Measurements from ENCODE around the gene GCKR. TPM values are rescaled to one million over a fixed set of nuclear protein-coding genes. Genes with fewer than 3 reads are reported as not detected.

GCKR gene
- 2.3 and 2.5 TPM in 2 replicates for polyA plus RNA-seq
- 1.2 TPM in 1 of 2 replicates, not detected in the other for polyA minus RNA-seq

- Histone ChIP-seq H4K20me1 (ENCODE audit: insufficient read depth) (no peaks in the 10 kb centered on the region), H3K79me2 (replicated peaks; ENCODE audit: insufficient read depth, low read length) (no peaks in the 10 kb centered on the region), H3F3A (ENCODE audit: insufficient read depth, low read length, poor library complexity, severe bottlenecking) (no peaks in the 10 kb centered on the region), H3K4me3 (ENCODE audit: low read length) (peak within 1 kb of the TSS; percentile 80), H3K27ac (ENCODE audit: low read length) (no peak within 1 kb of the TSS), H3K27me3 (ENCODE audit: insufficient read depth, low read depth, low read length) (peaks cover 7% of the 10 kb centered on the region), H3K36me3 (ENCODE audit: insufficient read depth, low read length) (no peaks in the 10 kb centered on the region), H3K4me2 (ENCODE audit: low read length) (peak within 1 kb of the TSS; percentile 67), H3K9ac (ENCODE audit: low read length) (peak within 1 kb of the TSS; percentile 75), H3K9me3 (ENCODE audit: low read length) (no peaks in the 10 kb centered on the region), H2AFZ (ENCODE audit: low read depth, low read length) (no peak within 1 kb of the TSS), H3K9me2 (ENCODE audit: insufficient read depth, low read length) (no peaks in the 10 kb centered on the region)
- TF ChIP-seq EP300 (conservative IDR thresholded peaks at IDR 0.05; ENCODE audit: poor library complexity, severe bottlenecking): no peak
- no peak for TF ChIP-seq POLR2AphosphoS5 (IDR thresholded peaks at IDR 0.05)
- TF ChIP-seq MXI1 (conservative IDR thresholded peaks at IDR 0.05; ENCODE audit: poor library complexity, severe bottlenecking): no peak
- TF ChIP-seq EZH2 (IDR thresholded peaks at IDR 0.05; ENCODE audit: borderline replicate concordance, insufficient read depth, low read length, poor library complexity, severe bottlenecking): no peak
- TF ChIP-seq RAD21 (conservative IDR thresholded peaks at IDR 0.05): no peak
- TF ChIP-seq CTCF (IDR thresholded peaks at IDR 0.05; ENCODE audit: poor library complexity, severe bottlenecking): no peak
- no peak for TF ChIP-seq TAF1 (IDR thresholded peaks at IDR 0.05; ENCODE audit: low read depth)
- TF ChIP-seq REST (IDR thresholded peaks at IDR 0.05; ENCODE audit: borderline replicate concordance): no peak
- no peak for TF ChIP-seq SMC3 (conservative IDR thresholded peaks at IDR 0.05; ENCODE audit: poor library complexity)
Observed at GRCh38 chr2:27496357-27497287, at the start of gene GCKR. GCKR (plus strand) TSS chr2:27496839; CDS start chr2:27496905, 66 bp downstream.

- H3K36me3 ChIP-seq (ENCODE audit: insufficient read depth, low read length): no peaks in the 10 kb centered on the region
- H2AFZ ChIP-seq (ENCODE audit: low read depth, low read length): no peak overlapping the region
- no peaks in the 10 kb centered on the region for H3K79me2 ChIP-seq (replicated peaks; ENCODE audit: insufficient read depth, low read length)
- H3K9me2 ChIP-seq (ENCODE audit: insufficient read depth, low read length): no peaks in the 10 kb centered on the region
- H3K9me3 ChIP-seq (ENCODE audit: low read length): no peaks in the 10 kb centered on the region
- H3K4me3 ChIP-seq (ENCODE audit: low read length): no peak overlapping the region
- H3K4me2 ChIP-seq (ENCODE audit: low read length): no peak overlapping the region
- H4K20me1 ChIP-seq (ENCODE audit: insufficient read depth): no peaks in the 10 kb centered on the region
- no peak overlapping the region for H3K27ac ChIP-seq (ENCODE audit: low read length)
- no peak overlapping the region for H3K9ac ChIP-seq (ENCODE audit: low read length)
- no peaks in the 10 kb centered on the region for H3K27me3 ChIP-seq (ENCODE audit: insufficient read depth, low read depth, low read length)
- no peaks in the 10 kb centered on the region for H3F3A ChIP-seq (ENCODE audit: insufficient read depth, low read length, poor library complexity, severe bottlenecking)
- no peak for TF ChIP-seq EP300 (conservative IDR thresholded peaks at IDR 0.05; ENCODE audit: poor library complexity, severe bottlenecking)
- TF ChIP-seq CTCF (IDR thresholded peaks at IDR 0.05; ENCODE audit: poor library complexity, severe bottlenecking): no peak
- TF ChIP-seq REST (IDR thresholded peaks at IDR 0.05; ENCODE audit: borderline replicate concordance): no peak
- no peak for TF ChIP-seq SMC3 (conservative IDR thresholded peaks at IDR 0.05; ENCODE audit: poor library complexity)
- TF ChIP-seq RAD21 (conservative IDR thresholded peaks at IDR 0.05): no peak
- no peak for TF ChIP-seq TAF1 (IDR thresholded peaks at IDR 0.05; ENCODE audit: low read depth)
- TF ChIP-seq MXI1 (conservative IDR thresholded peaks at IDR 0.05; ENCODE audit: poor library complexity, severe bottlenecking): no peak
- no peak for TF ChIP-seq EZH2 (IDR thresholded peaks at IDR 0.05; ENCODE audit: borderline replicate concordance, insufficient read depth, low read length, poor library complexity, severe bottlenecking)
- no peak for TF ChIP-seq POLR2AphosphoS5 (IDR thresholded peaks at IDR 0.05)
Observed at GRCh38 chr2:27448381-27448780, 48.3 kb upstream of the GCKR start.
